K562 (cell line): ENCODE measurements around the gene CDC45. TPM values are rescaled to one million over a fixed set of nuclear protein-coding genes. Genes with fewer than 3 reads are reported as not detected.

Experiments
- ATAC-seq: fragments of 200-7000 bp; cut with Tn5 transposase; 3 replicates; pipeline ENCODE4 v1.9.1; 2020; ENCODE audit warnings: moderate library complexity
- BruUV-seq: library from RNA; stranded (reverse); fragments of 400-500 nt; replicated peaks from 2 replicates; lab custom pipeline; 2021; lab: Mats Ljungman, UMichigan
- CTCF ChIA-PET: fragments of 300-600 bp; formaldehyde crosslinking; extraction: SDS; loops from one replicate; lab custom pipeline; 2021; ENCODE audit warnings: low intra/inter-chr PET ratio; lab: Yijun Ruan, JAX
- POLR2A ChIA-PET: fragments of 300-600, 350-650 bp; sonication (Branson Sonifier 250); formaldehyde crosslinking; extraction: SDS; loops from one replicate; lab custom pipeline; 2021; ENCODE audit warnings: antibody characterized with exemption, inconsistent platforms; lab: Yijun Ruan, JAX
- DNase-seq, 4 experiments: peaks; one replicate each; pipeline versions ENCODE4 v3.0.0 to v3.0.0-alpha.2; 2011 to 2018; ENCODE audit warnings: low spot score in 3 of 4, mixed read lengths in 3 of 4; ENCODE audit errors: extremely low read depth in 1 of 4
- FAIRE-seq: peaks from 2 replicates; lab custom pipeline; 2011; peaks lifted over from hg19 to GRCh38; lab: Jason Lieb, UNC
- H2AFZ ChIP-seq: 2 replicates; pipeline ENCODE4 v1.6.0; 2011; ENCODE audit warnings: low read depth, low read length, control low read depth, inconsistent platforms
- H3K27ac ChIP-seq: fragments of 200-600 bp; 3 replicates; pipeline ENCODE4 v1.8.0; 2011; ENCODE audit warnings: low read depth, mild to moderate bottlenecking, control low read depth, inconsistent platforms, low read length, moderate library complexity, mixed read lengths; ENCODE audit errors: extremely low read depth
- H3K27me3 ChIP-seq, 2 experiments: fragments of 300-600 bp in 1 of 2; 2 replicates in 1 of 2; 3 replicates in 1 of 2; pipeline versions ENCODE4 v1.6.0 to v1.8.0; 2011; ENCODE audit warnings: inconsistent platforms in 2 of 2, low read length in 2 of 2, mild to moderate bottlenecking in 1 of 2, mixed read lengths in 1 of 2, moderate library complexity in 1 of 2; ENCODE audit not compliant: control insufficient read depth in 2 of 2, insufficient read depth in 2 of 2
- H3K36me3 ChIP-seq: fragments of 300-600 bp; 3 replicates; pipeline ENCODE4 v1.8.0; 2011; ENCODE audit warnings: mild to moderate bottlenecking, low read length, inconsistent platforms; ENCODE audit not compliant: control insufficient read depth, insufficient read depth
- H3K4me1 ChIP-seq, 2 experiments: fragments of 200-600 bp in 1 of 2; replicated peaks in 1 of 2; 2 replicates in 1 of 2; 3 replicates in 1 of 2; pipeline versions ENCODE4 v1.5.1 to v1.8.0; 2011; ENCODE audit warnings: inconsistent platforms in 2 of 2, low read length in 2 of 2, mild to moderate bottlenecking in 1 of 2, mixed read lengths in 1 of 2, moderate library complexity in 1 of 2; ENCODE audit not compliant: control insufficient read depth in 2 of 2, insufficient read depth in 2 of 2
- H3K4me2 ChIP-seq: 2 replicates; pipeline ENCODE4 v1.6.1; 2011; ENCODE audit warnings: low read length, control low read depth, inconsistent platforms, mixed read lengths; ENCODE audit not compliant: insufficient read depth
- H3K4me3 ChIP-seq: fragments of 200-600 bp; sonication (generic), shearing (Covaris generic); 2 replicates; pipeline ENCODE4 v1.5.1; 2016; ENCODE audit warnings: control low read depth, inconsistent platforms
- H3K79me2 ChIP-seq: fragments of 200-600 bp; 3 replicates; pipeline ENCODE4 v1.8.0; 2011; ENCODE audit warnings: low read length, inconsistent platforms; ENCODE audit not compliant: control insufficient read depth, insufficient read depth
- H3K9ac ChIP-seq, 2 experiments: 2 replicates each; pipeline versions ENCODE4 v1.6.0 to v1.6.1; 2011; ENCODE audit warnings: low read depth in 2 of 2, low read length in 2 of 2, control low read depth in 1 of 2, inconsistent platforms in 1 of 2, mild to moderate bottlenecking in 1 of 2, mixed read lengths in 1 of 2; ENCODE audit not compliant: insufficient read depth in 1 of 2
- H3K9me1 ChIP-seq: one replicate; pipeline ENCODE4 v1.6.0; 2011; ENCODE audit warnings: inconsistent platforms, mild to moderate bottlenecking, low read length, moderate library complexity; ENCODE audit not compliant: control insufficient read depth, insufficient read depth
- H3K9me3 ChIP-seq: replicated peaks from 2 replicates; pipeline ENCODE4 v1.5.1; 2011; ENCODE audit warnings: low read depth, low read length, inconsistent platforms; ENCODE audit not compliant: control insufficient read depth, insufficient read depth
- H4K20me1 ChIP-seq: replicated peaks from 2 replicates; pipeline ENCODE4 v1.6.1; 2011; ENCODE audit warnings: low read length, inconsistent platforms, mixed read lengths; ENCODE audit not compliant: control insufficient read depth, insufficient read depth
- AFF4 ChIP-seq: sonication (generic); formaldehyde crosslinking; IDR thresholded peaks from 2 replicates; pipeline ENCODE4 v1.8.0; 2023; ENCODE audit warnings: mild to moderate bottlenecking, missing genetic modification reagents
- ASH1L ChIP-seq: fragments of 450-650 bp; IDR thresholded peaks from 2 replicates; pipeline ENCODE4 v1.6.1; 2018; ENCODE audit warnings: borderline replicate concordance, mild to moderate bottlenecking, low read depth; ENCODE audit not compliant: partially characterized antibody
- BCOR ChIP-seq: fragments of 450-650 bp; IDR thresholded peaks from 2 replicates; pipeline ENCODE4 v1.6.1; 2016
- BMI1 ChIP-seq: fragments of 150-350 bp; IDR thresholded peaks from 2 replicates; pipeline ENCODE4 v1.6.1; 2014; ENCODE audit warnings: low read length
- CLOCK ChIP-seq: fragments of 250-450 bp; sonication (Bioruptor Pico); IDR thresholded peaks from 2 replicates; pipeline ENCODE4 v1.4.0; 2020; ENCODE audit warnings: mild to moderate bottlenecking, moderate library complexity, borderline replicate concordance
- HEY1 ChIP-seq: fragments of 250-450 bp; sonication (Bioruptor Pico); IDR thresholded peaks from 2 replicates; pipeline ENCODE4 v1.5.0; 2020; ENCODE audit warnings: mild to moderate bottlenecking, moderate library complexity, borderline replicate concordance
- KDM5B ChIP-seq: fragments of 200-600 bp; sonication (generic); IDR thresholded peaks from 2 replicates; pipeline ENCODE4 v1.6.1; 2012; ENCODE audit warnings: low read depth, mild to moderate bottlenecking, moderate library complexity, low read length, control low read depth, inconsistent platforms; ENCODE audit not compliant: insufficient replicate concordance
- NR2C2 ChIP-seq, 2 experiments: fragments of 200-800 bp in 1 of 2; sonication (Bioruptor generic) in 1 of 2; sonication (generic) in 1 of 2; formaldehyde crosslinking in 1 of 2; IDR thresholded peaks; 2 replicates each; pipeline versions ENCODE4 v1.6.1 to v1.8.0; 2016 to 2022; ENCODE audit warnings: mild to moderate bottlenecking in 1 of 2, missing compliant biosample characterization in 1 of 2, missing genetic modification characterization in 1 of 2, missing genetic modification reagents in 1 of 2
- PHB ChIP-seq: fragments of 250-450 bp; sonication (Bioruptor Pico); IDR thresholded peaks from 2 replicates; pipeline ENCODE4 v1.5.0; 2021
- PRMT5 ChIP-seq: sonication (generic); formaldehyde crosslinking; IDR thresholded peaks from 2 replicates; pipeline ENCODE4 v1.5.0; 2020; ENCODE audit warnings: missing genetic modification reagents
- SMAD2 ChIP-seq: fragments of 150-350 bp; IDR thresholded peaks from 2 replicates; pipeline ENCODE4 v1.6.1; 2014; ENCODE audit warnings: low read depth, mild to moderate bottlenecking, low read length
- SMARCC2 ChIP-seq: fragments of 450-650 bp; IDR thresholded peaks from 2 replicates; pipeline ENCODE4 v1.6.1; 2017; ENCODE audit warnings: antibody characterized with exemption, moderate library complexity, mild to moderate bottlenecking, low read depth
- ZFP30 ChIP-seq: fragments of 250-450 bp; sonication (Bioruptor Pico); IDR thresholded peaks from 2 replicates; pipeline ENCODE4 v1.8.0; 2022; ENCODE audit warnings: moderate library complexity, mild to moderate bottlenecking, inconsistent platforms, borderline replicate concordance
- ZNF212 ChIP-seq: fragments of 450-650 bp; formaldehyde crosslinking; IDR thresholded peaks from 2 replicates; pipeline ENCODE4 v1.4.0; 2020; ENCODE audit warnings: mild to moderate bottlenecking
- ZNF3 ChIP-seq: fragments of 250-450 bp; sonication (Bioruptor Pico); IDR thresholded peaks from 2 replicates; pipeline ENCODE4 v1.5.0; 2021; ENCODE audit warnings: mild to moderate bottlenecking, moderate library complexity
- ZNF507 ChIP-seq: conservative IDR thresholded peaks from 2 replicates; pipeline ENCODE4 v1.6.1; 2017; ENCODE audit warnings: missing genetic modification characterization, missing compliant biosample characterization
- WGBS: fragments of 100-300 bp; shearing (Covaris generic); methylation state at CpG from one replicate; pipeline ENCODE4 v1.1.6; 2016; ENCODE audit warnings: low coverage, mixed read lengths; ENCODE audit not compliant: insufficient coverage; ENCODE audit errors: missing lambda C conversion rate; 5-methylcytosine and 5-hydroxymethylcytosine counted together
- in situ Hi-C: fragments of 300-500 bp; cut with MboI; formaldehyde crosslinking; loops from 4 replicates; pipeline ENCODE4 v1.15.0; 2018; ENCODE audit warnings: inconsistent platforms, mixed read lengths
- intact Hi-C: fragments of 100-400 bp; cut with micrococcal nuclease; formaldehyde crosslinking; loops from 2 replicates; pipeline ENCODE4 v1.14.2; 2022
- polyA plus RNA-seq, 8 experiments: library from polyadenylated mRNA; depleted of rRNA in 4 of 8; stranded (reverse) in 5 of 8; unstranded in 3 of 8; fragments of >200 nt; fragmentation: Nextera tagmentation in 2 of 8; fragmentation: Illumina TruSeq in 1 of 8; extraction: Ambion mirVana in 2 of 8; extraction: Trizol in 1 of 8; gene quantifications; 2 replicates each; pipeline versions ENCODE4 v1.2.1 to v1.2.3, GENCODE V29; 2011 to 2014; ENCODE audit warnings: inconsistent platforms in 1 of 8, missing spikeins in 1 of 8
- total RNA-seq, 7 experiments: library from RNA; depleted of rRNA in 6 of 7; stranded (reverse); fragments of >200 nt in 6 of 7; fragmentation: Illumina TruSeq in 2 of 7; extraction: Trizol in 2 of 7; gene quantifications; 2 replicates each; pipeline versions ENCODE4 v1.2.1 to v1.2.3, GENCODE V29; 2011 to 2021; ENCODE audit warnings: low replicate concordance in 1 of 7

Gene CDC45
- total and polyA plus RNA-seq, 9 of the 15 experiments (the other 6 are each of a cell fraction or from before 2014, with no cell fraction given), result 251 to 580 (median 410) TPM

DNA sequence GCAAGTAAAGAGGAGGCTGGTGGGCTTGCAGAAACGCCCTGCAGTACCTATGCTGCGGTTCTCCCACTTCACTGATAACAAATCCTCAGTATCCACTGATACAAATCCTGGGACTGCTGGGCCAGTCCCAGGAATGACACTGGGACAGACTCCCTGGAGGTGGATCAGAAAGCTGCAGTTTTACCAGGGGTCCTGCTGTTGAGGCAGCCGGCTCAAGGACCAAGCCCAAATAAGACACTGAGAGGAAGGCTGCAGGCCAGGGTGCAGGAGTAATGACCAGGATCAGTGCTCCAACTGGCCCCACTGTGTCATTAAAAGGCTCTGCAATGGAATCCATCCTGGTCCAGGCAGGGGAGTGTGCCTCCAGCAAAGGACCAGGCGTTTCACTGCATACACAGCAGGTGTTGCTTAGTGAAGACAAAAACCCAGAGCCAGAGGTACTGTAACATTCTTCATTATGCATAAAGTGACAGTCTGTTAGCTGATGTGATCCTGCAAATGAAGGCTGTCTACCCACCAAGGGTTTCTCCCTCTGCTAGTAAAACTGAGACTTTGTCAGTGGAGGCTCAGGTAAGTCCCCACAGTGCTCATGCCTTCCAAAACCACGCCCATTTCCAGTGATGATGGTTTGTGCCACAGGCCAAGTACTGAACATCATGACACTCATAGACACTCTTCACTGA is 30.8 kb upstream of the CDC45 start:
- H3K9ac ChIP-seq, result peak overlapping the region in 1 of 2 experiments; percentile 11; a peak in 1 of 4 replicates
- no peaks in the 10 kb centered on the region for H3K9me1 ChIP-seq
- peaks cover 86% of the 10 kb centered on the region for H3K36me3 ChIP-seq
- ChIA-PET CTCF (no interaction called here), POLR2A (interaction anchor here (1.0 to 11.7 kb wide), 5 partner anchors 7 to 81 kb away, joined by 3 to 284 read pairs (median 74); partner anchors contain the start of genes CDC45, HIRA and MRPL40)
- DNase-seq, result peak in 1 of 4 experiments; percentile 26
- H3K27me3 ChIP-seq, result no peaks in the 10 kb centered on the region
- no peaks in the 10 kb centered on the region for H3K9me3 ChIP-seq
- ATAC-seq, result no peak
- no peak for FAIRE-seq
- intact Hi-C loops, result loop anchor here (10.0 kb wide), 1 partner anchor 176 kb away; no protein-coding TSS in a partner anchor
- H2AFZ ChIP-seq, result no peak overlapping the region
- H3K4me1 ChIP-seq, result peaks cover 27 to 37% of the 10 kb centered on the region in 2 experiments
- H3K4me2 ChIP-seq, result no peak overlapping the region
- in situ Hi-C loops, result no loop called here
- WGBS, result 83% methylated on average over 5 of the region's 5 CpGs
- no peak overlapping the region for H3K27ac ChIP-seq
- peaks cover 45% of the 10 kb centered on the region for H3K79me2 ChIP-seq
- peaks cover 22% of the 10 kb centered on the region for H4K20me1 ChIP-seq
- no peak overlapping the region for H3K4me3 ChIP-seq
- BruUV-seq, result no TSS peak
- TF ChIP-seq ASH1L (no peak), SMARCC2 (no peak), SMAD2 (no peak), PRMT5 (no peak), HEY1 (CRISPR knock-in tag) (no peak), AFF4 (CRISPR knock-in tag) (no peak), KDM5B (no peak), BCOR (no peak), CLOCK (no peak), NR2C2 (CRISPR knock-in tag; IDR thresholded peaks at IDR 0.05) (no peak), NR2C2 (tag; IDR thresholded peaks at IDR 0.05) (no peak), ZNF212 (CRISPR knock-in tag) (no peak), ZNF507 (no peak), PHB (peak; percentile 59; the same call in 1 of the 2 replicates), ZNF3 (CRISPR knock-in tag) (no peak), ZFP30 (no peak), BMI1 (no peak)
